LNCAP (cell line): ENCODE results near the gene AP1M1.

Experiments used
- CTCF ChIP-seq: fragments of 450-650 bp; IDR thresholded peaks from 2 replicates; pipeline ENCODE4 v1.5.1; 2017; ENCODE audit warnings: mild to moderate bottlenecking

AP1M1 gene

GRCh38 chr19:16265205-16265604, 67.5 kb downstream of the AP1M1 start:
- TF ChIP-seq CTCF, result no peak

GRCh38 chr19:16265890-16266585, 68.3 kb downstream of the AP1M1 start:
- TF ChIP-seq CTCF, result no peak

DNA sequence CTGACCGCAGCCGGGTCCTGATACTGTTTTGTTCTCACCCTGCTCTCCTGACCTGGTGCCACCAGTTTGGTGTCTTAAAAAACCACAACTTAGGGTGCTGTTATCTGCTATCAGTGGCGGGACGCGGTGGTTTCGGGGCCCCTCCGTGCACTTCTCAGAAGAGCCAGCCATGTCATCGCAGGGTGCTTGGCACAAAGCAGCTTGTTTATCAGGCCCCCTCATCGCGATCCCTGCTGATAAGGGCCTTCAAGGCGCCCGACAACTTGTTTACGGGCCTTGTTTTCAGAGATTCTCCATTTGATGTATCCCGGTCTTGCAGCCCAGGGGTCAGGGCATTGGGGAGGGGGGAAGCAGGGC, 68.9 kb downstream of the AP1M1 start:
- TF ChIP-seq CTCF, result no peak

DNA sequence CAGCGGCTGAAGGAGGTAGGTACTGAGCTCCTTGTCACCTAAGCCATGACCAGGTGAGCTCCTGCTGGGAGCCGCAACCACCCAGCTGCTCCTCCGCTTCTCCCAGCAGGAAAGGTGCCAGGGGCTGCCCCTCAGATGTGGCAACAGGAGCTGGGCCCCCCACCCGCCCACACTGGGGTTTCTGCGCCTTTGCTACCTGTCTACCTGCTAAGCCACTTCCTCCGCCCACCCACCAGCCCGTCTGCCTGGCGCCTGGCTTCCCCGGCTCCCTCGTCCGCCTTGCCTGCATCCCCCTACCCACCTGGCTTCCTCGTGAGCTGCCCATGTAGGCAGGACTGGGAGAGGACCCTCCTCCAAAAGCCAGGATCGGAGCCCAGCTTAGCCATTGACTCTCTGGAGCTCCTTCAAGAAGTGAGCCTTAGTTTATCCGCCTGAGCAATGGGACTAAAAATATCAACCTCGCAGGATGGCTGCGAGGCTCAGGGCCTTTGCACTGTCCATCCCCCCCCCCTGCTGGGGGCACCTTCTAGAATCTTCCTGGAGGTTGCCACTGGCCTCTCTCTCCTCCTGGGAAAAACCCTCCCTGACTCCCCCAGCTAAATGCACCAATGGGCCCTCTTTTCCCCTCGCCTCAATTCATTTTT, 71.1 kb downstream of the AP1M1 start:
- no peak for TF ChIP-seq CTCF

GRCh38 chr19:16272945-16273344, 75.2 kb downstream of the AP1M1 start:
- TF ChIP-seq CTCF, result no peak

DNA sequence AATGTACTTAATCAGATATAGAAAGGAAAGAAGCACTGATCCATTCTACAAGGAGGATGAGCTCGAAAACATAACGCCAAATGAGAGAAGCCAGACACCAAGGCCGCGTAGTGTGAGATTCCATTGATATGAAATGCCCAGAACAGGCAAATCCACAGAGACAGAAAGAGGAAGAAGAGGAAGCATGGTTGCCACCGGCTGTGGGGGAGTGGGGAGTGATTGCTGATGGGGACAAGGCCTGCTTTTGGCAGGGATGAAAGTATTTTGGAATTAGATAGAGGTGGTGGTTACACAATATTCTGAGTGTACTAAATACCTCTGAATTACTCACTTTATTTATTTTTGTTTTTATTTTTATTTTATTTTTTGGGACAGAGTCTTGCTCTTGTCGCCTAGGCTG, 76.7 kb downstream of the AP1M1 start:
- TF ChIP-seq CTCF, result no peak

DNA sequence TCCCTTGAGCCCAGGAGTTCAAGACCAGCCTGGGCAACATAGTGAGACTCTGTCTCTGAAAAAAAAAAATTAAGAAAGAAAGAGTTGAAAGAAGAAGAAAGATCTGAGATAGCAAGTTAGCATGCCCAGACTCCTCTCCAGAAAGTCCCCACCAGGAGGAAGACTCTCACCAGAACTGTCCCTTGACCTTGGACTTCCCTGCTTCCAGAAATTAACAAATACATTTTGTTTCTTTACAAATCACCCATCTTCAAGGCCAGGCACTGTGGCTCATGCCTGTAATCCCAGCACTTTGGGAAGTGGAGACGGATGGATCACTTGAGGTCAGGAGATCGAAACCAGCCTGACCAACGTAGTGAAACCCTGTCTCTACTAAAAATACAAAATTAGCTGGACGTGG, 82.6 kb downstream of the AP1M1 start:
- TF ChIP-seq CTCF, result no peak
